ENCODE results near the gene PARD3B.

- no peak for TF ChIP-seq CTCF (IDR thresholded peaks at IDR 0.05)
- TF ChIP-seq POLR2A (IDR thresholded peaks at IDR 0.05): no peak
Measured at GRCh38 chr2:205589479-205589878, 1044.2 kb downstream of the PARD3B start.

Data from stomach (tissue), 4 donors.